GM20431 (cell line): ENCODE results near the gene SUCLA2.
"Not testable (repeated sequence)": the region's sequence is repeated elsewhere in the genome, so short reads cannot be mapped to it uniquely, and the experiment has no call there.

Experiments
- in situ Hi-C: fragments of 300-500 bp; cut with MseI, MboI; formaldehyde crosslinking; loops from one replicate; pipeline ENCODE4 v1.15.0; 2020; ENCODE audit warnings: low sequenced_read_pairs; ENCODE audit not compliant: unreplicated experiment

SUCLA2 gene

GRCh38 chr13:48001114-48001881 lies at the start of gene SUCLA2:
TSS of gene SUCLA2 (minus strand) at chr13:48001273. CDS start at chr13:48001269, 4 bp downstream.
- in situ Hi-C loops, result no loop called here

DNA sequence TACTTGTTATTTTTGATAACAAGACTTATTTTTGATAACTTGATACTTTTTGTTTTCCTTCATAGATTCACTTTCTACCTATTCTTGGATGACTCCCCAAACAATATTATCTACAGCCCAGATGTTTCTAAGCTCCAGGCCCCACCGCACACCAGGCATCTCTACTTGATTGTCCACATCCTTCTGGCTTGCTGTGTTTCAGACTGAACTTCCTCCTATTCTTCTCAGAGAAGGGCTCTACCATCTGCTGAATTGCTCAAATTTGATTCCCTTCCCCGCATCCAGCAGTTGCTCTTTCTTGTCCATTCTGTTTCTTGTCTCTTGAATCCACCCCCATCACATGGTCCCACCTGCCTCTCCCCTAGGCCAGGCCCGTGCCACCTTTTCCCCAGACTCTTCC lies 49.5 kb upstream of the SUCLA2 start:
- in situ Hi-C loops, result no loop called here

- in situ Hi-C loops, result no loop called here
Observed at GRCh38 chr13:48043789-48044503, 42.9 kb upstream of the SUCLA2 start.

GRCh38 chr13:48042894-48043293 lies 41.8 kb upstream of the SUCLA2 start:
- in situ Hi-C loops, result no loop called here

DNA sequence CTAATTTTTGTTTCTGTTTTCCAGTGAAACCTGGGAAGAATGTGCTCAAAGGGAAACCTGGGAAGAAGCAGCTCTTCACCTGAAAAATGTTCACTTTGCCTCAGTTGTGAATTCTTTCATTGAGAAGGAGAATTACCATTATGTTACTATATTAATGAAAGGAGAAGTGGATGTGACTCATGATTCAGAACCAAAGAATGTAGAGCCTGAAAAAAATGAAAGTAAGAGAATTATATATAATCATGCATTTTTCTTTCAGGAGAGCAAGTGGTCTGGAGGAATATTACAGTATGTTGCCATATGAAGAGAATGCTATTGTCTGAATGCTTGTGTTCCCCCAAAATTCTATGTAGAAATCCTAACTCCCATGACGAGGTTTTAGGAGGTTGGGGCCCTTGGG lies 39.8 kb upstream of the SUCLA2 start:
- in situ Hi-C loops, result no loop called here

DNA sequence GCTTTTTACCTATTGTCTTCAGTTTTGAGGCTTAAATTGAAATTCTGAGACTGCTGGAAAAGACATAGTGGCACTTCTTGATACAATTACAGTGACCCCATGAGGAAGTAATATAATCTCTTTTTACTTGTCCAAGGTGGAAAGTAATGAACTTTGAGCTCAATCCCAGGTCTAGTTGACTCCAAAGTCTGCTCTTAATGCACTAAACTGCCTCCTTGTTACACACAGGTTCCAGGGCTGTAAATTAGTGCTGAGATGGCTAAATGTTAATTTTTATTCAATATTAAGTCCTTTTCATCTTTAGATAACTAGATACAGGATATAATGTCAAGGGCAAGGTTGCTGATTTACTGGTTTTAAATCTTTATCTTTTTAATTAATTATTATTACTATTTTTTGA lies 39.0 kb upstream of the SUCLA2 start:
- in situ Hi-C loops, result no loop called here

GRCh38 chr13:48038761-48039160 lies 37.7 kb upstream of the SUCLA2 start:
- in situ Hi-C loops, result no loop called here

GRCh38 chr13:48037346-48038173 lies 36.5 kb upstream of the SUCLA2 start, which contains the start of gene NUDT15:
TSS of gene NUDT15 (plus strand) at chr13:48037726. CDS start at chr13:48037747, 21 bp downstream.
- in situ Hi-C loops, result no loop called here

DNA sequence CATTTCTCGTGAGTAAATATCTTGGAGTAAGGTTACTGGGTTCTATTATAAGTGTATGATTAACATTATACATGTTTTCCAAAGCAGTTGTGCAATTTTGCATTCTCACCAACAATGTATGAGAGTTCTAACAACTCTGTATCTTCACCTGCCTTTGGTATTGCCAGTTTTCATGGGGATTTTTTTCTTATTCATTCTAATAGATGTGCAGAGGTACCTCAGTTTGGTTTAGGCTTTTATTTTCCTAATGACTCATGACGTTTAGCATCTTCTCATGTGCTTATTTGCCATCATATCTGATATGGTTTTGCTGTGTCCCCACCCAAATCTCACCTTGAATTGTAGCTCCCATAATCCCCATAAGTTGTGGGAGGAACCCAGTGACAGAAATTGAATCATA lies 28.8 kb upstream of the SUCLA2 start:
- in situ Hi-C loops, result no loop called here

- in situ Hi-C loops, result no loop called here
Observed at GRCh38 chr13:48028066-48028465, 27.0 kb upstream of the SUCLA2 start.

GRCh38 chr13:48019796-48020195 lies 18.7 kb upstream of the SUCLA2 start:
- in situ Hi-C loops, result no loop called here

- in situ Hi-C loops, result no loop called here
Observed at GRCh38 chr13:48018637-48019036, 17.6 kb upstream of the SUCLA2 start.

DNA sequence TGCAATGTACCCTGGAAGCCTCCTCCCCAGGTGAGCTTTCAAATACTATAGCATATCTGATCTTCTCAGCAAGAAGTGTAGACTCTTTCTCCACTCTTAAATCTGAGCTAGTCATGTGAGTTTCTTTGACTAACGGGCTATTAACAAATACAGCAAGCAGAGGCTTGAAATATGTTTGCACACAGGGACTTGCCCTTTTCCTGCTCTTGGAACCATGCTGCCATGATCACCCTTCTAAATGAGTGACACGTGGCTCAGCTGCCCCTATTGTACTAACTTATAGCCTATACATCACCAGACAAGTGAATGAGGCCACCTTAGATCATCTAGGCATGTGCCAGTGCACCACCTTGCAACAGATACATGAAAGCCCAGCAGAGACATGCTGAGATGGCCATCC lies 13.3 kb upstream of the SUCLA2 start:
- in situ Hi-C loops, result no loop called here

GRCh38 chr13:48012668-48013067 lies 11.6 kb upstream of the SUCLA2 start:
- in situ Hi-C loops, result no loop called here

GRCh38 chr13:48010698-48011097 lies 9.6 kb upstream of the SUCLA2 start:
- in situ Hi-C loops, result no loop called here

GRCh38 chr13:48009284-48009683 lies 8.2 kb upstream of the SUCLA2 start:
- in situ Hi-C loops, result no loop called here

- in situ Hi-C loops, result no loop called here
Observed at GRCh38 chr13:48006396-48006795, 5.3 kb upstream of the SUCLA2 start.

- in situ Hi-C loops, result no loop called here
Observed at GRCh38 chr13:48004201-48004600, 3.1 kb upstream of the SUCLA2 start.

DNA sequence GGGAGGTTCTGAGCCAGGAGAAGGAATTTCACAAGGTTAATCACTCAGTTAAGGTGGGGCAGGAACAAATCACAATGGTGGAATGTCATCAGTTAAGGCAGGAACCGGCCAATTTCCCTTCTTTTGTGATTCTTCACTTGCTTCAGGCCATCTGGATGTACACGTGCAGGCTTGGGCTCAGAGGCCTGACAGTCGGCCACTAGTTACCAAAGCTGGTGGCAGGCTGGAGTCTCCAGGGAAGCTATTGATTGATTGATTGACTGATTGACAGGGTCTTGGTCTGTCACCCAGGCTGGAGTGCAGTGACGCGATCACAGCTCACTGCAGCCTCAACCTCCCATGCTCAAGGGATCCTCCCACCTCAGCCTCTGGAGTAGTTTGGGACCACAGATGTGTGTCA lies 926 bp upstream of the SUCLA2 start:
- in situ Hi-C loops, result not testable (repeated sequence)

- in situ Hi-C loops, result no loop called here
Observed at GRCh38 chr13:48000559-48001113, 437 bp downstream of the SUCLA2 start.
